SH-SY5Y (cell line): Measurements from ENCODE around the gene PI16.

Experiments
- GATA2 ChIP-seq: IDR thresholded peaks from 2 replicates; pipeline ENCODE4 v1.6.1; 2011; ENCODE audit warnings: mild to moderate bottlenecking, low read depth, low read length
- GATA3 ChIP-seq: IDR thresholded peaks from 2 replicates; pipeline ENCODE4 v1.6.1; 2011; ENCODE audit warnings: low read depth, mild to moderate bottlenecking, low read length, moderate library complexity

DNA sequence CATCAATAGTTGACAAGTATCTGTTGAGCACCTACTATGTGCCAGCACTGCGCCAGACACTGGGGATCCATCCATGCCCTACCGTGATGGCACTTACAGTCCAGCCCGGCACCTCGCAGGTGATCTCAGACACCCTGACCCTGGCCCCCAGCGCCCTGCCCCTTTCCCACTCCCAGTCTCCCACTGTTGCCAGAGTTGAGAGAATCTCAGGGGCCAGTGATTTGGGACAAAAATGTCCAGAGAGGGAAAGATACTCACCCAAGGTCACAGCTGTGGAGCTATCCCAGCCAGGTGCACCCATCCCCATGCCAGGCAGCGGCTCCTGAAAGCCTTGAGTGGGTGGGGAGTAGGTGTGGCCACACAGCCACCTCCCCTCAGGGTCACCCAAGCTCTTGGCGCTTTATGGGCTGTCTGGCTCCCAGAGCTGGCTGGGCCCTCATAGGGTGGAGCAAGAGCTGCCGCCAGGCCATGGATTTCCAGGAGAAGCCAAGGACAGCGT lies 3.3 kb downstream of the PI16 start:
- TF ChIP-seq GATA2 (no peak), GATA3 (no peak)
